Mesenchymal stem cell (in vitro differentiated cells and primary cell): ENCODE results near the gene RAC3.

ENCODE experiments used
- DNase-seq: peaks from one replicate; pipeline ENCODE4 v3.0.0-alpha.2; 2013
- H2AFZ ChIP-seq: one replicate; pipeline ENCODE4 v1.6.1; 2013; ENCODE audit warnings: low read depth, mild to moderate bottlenecking, control low read depth, inconsistent platforms, low read length, moderate library complexity
- H2AK5ac ChIP-seq: 2 replicates; pipeline ENCODE4 v1.6.1; 2013; ENCODE audit warnings: low read length, moderate library complexity, mild to moderate bottlenecking, inconsistent platforms; ENCODE audit not compliant: severe bottlenecking
- H2BK120ac ChIP-seq: one replicate; pipeline ENCODE4 v1.6.1; 2013; ENCODE audit warnings: low read depth, mild to moderate bottlenecking, inconsistent platforms, low read length, moderate library complexity
- H2BK12ac ChIP-seq, 2 experiments: one replicate each; pipeline ENCODE4 v1.6.1; 2013; ENCODE audit warnings: inconsistent platforms in 2 of 2, low read length in 2 of 2, mild to moderate bottlenecking in 2 of 2, moderate library complexity in 2 of 2, control low read depth in 1 of 2
- H2BK15ac ChIP-seq: one replicate; pipeline ENCODE4 v1.6.1; 2013; ENCODE audit warnings: mild to moderate bottlenecking, low read depth, inconsistent platforms; ENCODE audit not compliant: poor library complexity, severe bottlenecking
- H2BK5ac ChIP-seq: 2 replicates; pipeline ENCODE4 v1.6.1; 2013; ENCODE audit warnings: low read depth, mild to moderate bottlenecking, low read length, control low read depth, inconsistent platforms; ENCODE audit not compliant: poor library complexity, severe bottlenecking
- H3K14ac ChIP-seq, 2 experiments: one replicate each; pipeline ENCODE4 v1.6.1; 2013; ENCODE audit warnings: inconsistent platforms in 2 of 2, low read length in 2 of 2, control low read depth in 1 of 2, mild to moderate bottlenecking in 1 of 2, moderate library complexity in 1 of 2
- H3K18ac ChIP-seq, 2 experiments: one replicate each; pipeline ENCODE4 v1.6.1; 2013; ENCODE audit warnings: inconsistent platforms in 2 of 2, low read length in 2 of 2, control low read depth in 1 of 2, low read depth in 1 of 2, mild to moderate bottlenecking in 1 of 2
- H3K23ac ChIP-seq, 2 experiments: one replicate each; pipeline ENCODE4 v1.6.1; 2013; ENCODE audit warnings: inconsistent platforms in 2 of 2, low read length in 2 of 2, mild to moderate bottlenecking in 2 of 2, moderate library complexity in 2 of 2, control low read depth in 1 of 2
- H3K27ac ChIP-seq: 2 replicates; pipeline ENCODE4 v1.5.1; 2013; ENCODE audit warnings: mild to moderate bottlenecking, moderate library complexity, low read length, control low read depth, inconsistent platforms; ENCODE audit not compliant: poor library complexity, severe bottlenecking
- H3K27me3 ChIP-seq, 2 experiments: 2 replicates each; pipeline versions ENCODE4 v1.6.1 to v1.7.0; 2013; ENCODE audit warnings: low read length in 2 of 2, mild to moderate bottlenecking in 2 of 2, moderate library complexity in 2 of 2, control low read depth in 1 of 2, inconsistent platforms in 1 of 2; ENCODE audit not compliant: control insufficient read depth in 1 of 2, insufficient read depth in 1 of 2
- H3K36me3 ChIP-seq, 2 experiments: 2 replicates each; pipeline versions ENCODE4 v1.6.1 to v1.7.0; 2013; ENCODE audit warnings: low read length in 2 of 2, control low read depth in 1 of 2, inconsistent platforms in 1 of 2, low read depth in 1 of 2, mild to moderate bottlenecking in 1 of 2; ENCODE audit not compliant: insufficient read depth in 2 of 2, control insufficient read depth in 1 of 2
- H3K4ac ChIP-seq, 2 experiments: one replicate each; pipeline ENCODE4 v1.6.1; 2013; ENCODE audit warnings: inconsistent platforms in 2 of 2, low read length in 2 of 2, mild to moderate bottlenecking in 2 of 2, moderate library complexity in 2 of 2, control low read depth in 1 of 2, low read depth in 1 of 2
- H3K4me1 ChIP-seq: 2 replicates; pipeline ENCODE4 v1.6.1; 2013; ENCODE audit warnings: low read depth, low read length, control low read depth; ENCODE audit not compliant: control insufficient read depth, insufficient read depth
- H3K4me2 ChIP-seq: 2 replicates; pipeline ENCODE4 v1.6.1; 2013; ENCODE audit warnings: low read length, mild to moderate bottlenecking, inconsistent platforms; ENCODE audit not compliant: poor library complexity, severe bottlenecking
- H3K4me3 ChIP-seq, 2 experiments: 2 replicates each; pipeline versions ENCODE4 v1.5.1 to v1.7.0; 2013; ENCODE audit warnings: low read length in 2 of 2, mild to moderate bottlenecking in 2 of 2, control low read depth in 1 of 2, low read depth in 1 of 2; ENCODE audit not compliant: insufficient read depth in 1 of 2
- H3K79me1 ChIP-seq: replicated peaks from 2 replicates; pipeline ENCODE4 v1.6.1; 2013; ENCODE audit warnings: mild to moderate bottlenecking, control low read depth, low read length, inconsistent platforms; ENCODE audit not compliant: poor library complexity, severe bottlenecking
- H3K9ac ChIP-seq: 2 replicates; pipeline ENCODE4 v1.7.0; 2013; ENCODE audit warnings: mild to moderate bottlenecking, low read length, moderate library complexity
- H3K9me3 ChIP-seq: 2 replicates; pipeline ENCODE4 v1.7.0; 2013; ENCODE audit warnings: mild to moderate bottlenecking, low read length; ENCODE audit not compliant: control insufficient read depth
- H4K8ac ChIP-seq: one replicate; pipeline ENCODE4 v1.6.1; 2013; ENCODE audit warnings: inconsistent platforms, mild to moderate bottlenecking, low read length, moderate library complexity
- H4K91ac ChIP-seq: one replicate; pipeline ENCODE4 v1.6.1; 2013; ENCODE audit warnings: mild to moderate bottlenecking, low read length, inconsistent platforms
- WGBS: methylation state at CpG from one replicate; pipeline ENCODE4 v1.1.7; 2013; ENCODE audit warnings: mixed read lengths; 5-methylcytosine and 5-hydroxymethylcytosine counted together

The RAC3 gene

GRCh38 chr17:82079001-82079677 lies 47.7 kb downstream of the RAC3 start:
- Histone ChIP-seq H3K9me3 (no peaks in the 10 kb centered on the region), H2BK120ac (no peak overlapping the region), H3K36me3 (peaks cover 58 to 77% of the 10 kb centered on the region in 2 experiments), H2BK15ac (no peak overlapping the region), H4K8ac (peak overlapping the region; percentile 7), H4K91ac (peak overlapping the region; percentile 25), H3K14ac (no peak overlapping the region), H2BK5ac (no peak overlapping the region), H3K79me1 (peaks cover 29% of the 10 kb centered on the region), H3K27me3 (no peaks in the 10 kb centered on the region), H3K4me3 (no peak overlapping the region), H3K4me1 (peaks cover 3% of the 10 kb centered on the region), H2AFZ (no peak overlapping the region), H3K27ac (no peak overlapping the region), H3K4ac (no peak overlapping the region), H3K4me2 (no peak overlapping the region), H3K18ac (no peak overlapping the region), H2BK12ac (no peak overlapping the region), H3K9ac (no peak overlapping the region), H3K23ac (no peak overlapping the region), H2AK5ac (no peak overlapping the region)
- 99% methylated on average over 46 of the region's 47 CpGs for WGBS
- no peak for DNase-seq

DNA sequence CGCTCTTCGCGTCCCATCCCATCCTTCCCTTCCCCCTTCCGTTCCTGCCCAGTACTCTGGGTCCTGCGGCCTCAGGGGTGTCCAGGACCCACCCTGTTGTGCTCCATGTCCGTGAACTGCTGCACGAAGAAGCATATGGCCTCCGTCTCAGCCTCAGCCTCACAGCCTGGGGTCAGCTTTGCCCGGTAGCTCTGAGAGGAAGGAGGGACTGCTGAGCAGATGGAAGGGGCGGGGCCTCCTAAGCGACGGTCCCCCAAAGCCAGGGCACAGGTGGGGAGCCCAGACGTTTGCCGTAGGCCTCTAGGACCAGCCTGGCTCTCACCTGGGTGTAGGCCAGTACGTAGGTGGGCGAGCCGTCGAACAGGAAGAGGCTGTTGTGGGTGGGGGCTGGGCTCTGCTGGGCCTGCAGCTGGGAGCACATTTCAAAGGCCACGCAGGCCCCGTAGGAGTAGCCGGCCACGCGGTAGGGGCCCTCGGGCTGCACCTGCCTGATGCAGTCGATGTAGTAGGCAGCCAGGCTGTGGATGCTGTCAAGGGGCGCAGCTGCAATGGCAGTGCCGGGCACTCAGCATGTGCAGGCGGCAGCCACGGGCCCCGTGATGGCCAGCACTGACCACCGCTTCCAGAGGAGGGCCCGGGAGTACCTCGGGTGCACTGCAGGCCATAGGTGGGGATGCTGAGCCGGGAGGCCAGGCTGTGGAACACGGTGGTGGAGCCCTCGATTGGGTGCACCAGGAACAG lies 48.7 kb downstream of the RAC3 start:
- H2BK5ac ChIP-seq, result no peak overlapping the region
- peaks cover 30% of the 10 kb centered on the region for H3K79me1 ChIP-seq
- no peak overlapping the region for H2BK15ac ChIP-seq
- H3K4me2 ChIP-seq, result no peak overlapping the region
- no peak overlapping the region for H3K27ac ChIP-seq
- H3K4me1 ChIP-seq, result peaks cover 3% of the 10 kb centered on the region
- H3K9me3 ChIP-seq, result no peaks in the 10 kb centered on the region
- no peak for DNase-seq
- H3K18ac ChIP-seq, result no peak overlapping the region
- H3K27me3 ChIP-seq, result no peaks in the 10 kb centered on the region
- no peak overlapping the region for H4K8ac ChIP-seq
- no peak overlapping the region for H3K9ac ChIP-seq
- H2BK120ac ChIP-seq, result no peak overlapping the region
- no peak overlapping the region for H4K91ac ChIP-seq
- H3K4ac ChIP-seq, result no peak overlapping the region
- H2AK5ac ChIP-seq, result no peak overlapping the region
- no peak overlapping the region for H3K4me3 ChIP-seq
- H2AFZ ChIP-seq, result no peak overlapping the region
- H2BK12ac ChIP-seq, result no peak overlapping the region
- WGBS, result 96% methylated on average over 36 of the region's 36 CpGs
- H3K14ac ChIP-seq, result no peak overlapping the region
- H3K23ac ChIP-seq, result no peak overlapping the region
- peaks cover 69 to 87% of the 10 kb centered on the region in 2 experiments for H3K36me3 ChIP-seq

DNA sequence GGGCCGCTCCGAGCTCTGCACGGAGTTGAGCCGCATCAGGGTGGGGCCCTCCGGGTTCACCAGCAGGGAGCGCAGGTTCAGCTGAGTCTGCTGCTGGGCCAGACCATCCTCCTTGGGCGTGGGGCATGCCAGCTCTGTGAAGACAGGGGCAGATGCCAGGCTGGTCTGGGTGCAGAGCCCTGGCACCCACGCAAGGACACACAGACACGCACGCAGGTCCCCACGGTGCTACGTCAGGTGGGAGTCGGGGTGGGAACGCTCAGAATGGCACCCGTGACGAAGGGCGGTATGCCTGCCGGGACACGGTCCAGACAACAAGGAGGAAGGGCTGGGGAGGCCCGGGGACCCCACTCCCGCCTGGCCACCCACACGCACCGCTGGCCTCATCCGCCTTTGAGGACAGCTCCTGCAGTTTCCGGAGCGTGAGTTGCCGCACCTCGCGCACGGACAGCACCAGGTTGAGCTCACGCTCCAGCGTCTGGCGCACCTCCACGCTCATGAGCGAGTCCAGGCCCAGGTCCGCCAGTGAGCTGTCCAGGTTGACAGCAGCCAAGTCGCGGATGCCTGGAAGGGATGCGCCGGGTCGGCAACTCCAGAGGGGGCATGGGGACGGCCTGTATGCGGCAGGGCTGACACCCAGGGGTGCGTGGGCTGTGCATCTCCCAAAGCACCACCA lies 49.4 kb downstream of the RAC3 start:
- Histone ChIP-seq H2AK5ac (no peak overlapping the region), H3K27ac (no peak overlapping the region), H4K91ac (no peak overlapping the region), H2BK5ac (no peak overlapping the region), H3K27me3 (no peaks in the 10 kb centered on the region), H3K14ac (no peak overlapping the region), H2AFZ (no peak overlapping the region), H3K9ac (no peak overlapping the region), H3K4me1 (peaks cover 3% of the 10 kb centered on the region), H3K9me3 (no peaks in the 10 kb centered on the region), H2BK120ac (no peak overlapping the region), H4K8ac (no peak overlapping the region), H3K4me3 (no peak overlapping the region), H2BK12ac (no peak overlapping the region), H2BK15ac (no peak overlapping the region), H3K36me3 (peaks cover 75 to 94% of the 10 kb centered on the region in 2 experiments), H3K18ac (no peak overlapping the region), H3K4ac (no peak overlapping the region), H3K79me1 (peaks cover 36% of the 10 kb centered on the region), H3K23ac (no peak overlapping the region), H3K4me2 (no peak overlapping the region)
- 97% methylated on average over 43 of the region's 44 CpGs for WGBS
- DNase-seq, result no peak

- no peaks in the 10 kb centered on the region for H3K27me3 ChIP-seq
- no peak for DNase-seq
- H3K4me1 ChIP-seq, result peaks cover 3% of the 10 kb centered on the region
- H3K18ac ChIP-seq, result no peak overlapping the region
- H3K9ac ChIP-seq, result no peak overlapping the region
- no peak overlapping the region for H3K14ac ChIP-seq
- H2BK12ac ChIP-seq, result no peak overlapping the region
- H3K27ac ChIP-seq, result no peak overlapping the region
- no peak overlapping the region for H4K91ac ChIP-seq
- no peak overlapping the region for H4K8ac ChIP-seq
- no peak overlapping the region for H2AFZ ChIP-seq
- no peak overlapping the region for H2BK5ac ChIP-seq
- WGBS, result 97% methylated on average over 19 of the region's 20 CpGs
- H3K4me3 ChIP-seq, result no peak overlapping the region
- H3K36me3 ChIP-seq, result peaks cover 81 to 99% of the 10 kb centered on the region in 2 experiments
- H3K9me3 ChIP-seq, result no peaks in the 10 kb centered on the region
- no peak overlapping the region for H2AK5ac ChIP-seq
- H3K4ac ChIP-seq, result no peak overlapping the region
- no peak overlapping the region for H3K4me2 ChIP-seq
- no peak overlapping the region for H2BK15ac ChIP-seq
- peaks cover 40% of the 10 kb centered on the region for H3K79me1 ChIP-seq
- H3K23ac ChIP-seq, result no peak overlapping the region
- no peak overlapping the region for H2BK120ac ChIP-seq
Measured at GRCh38 chr17:82081546-82081945, 50.1 kb downstream of the RAC3 start.
